ENCODE measurements around the gene PODXL. TPM values are rescaled to one million over a fixed set of nuclear protein-coding genes. Genes with fewer than 3 reads are reported as not detected.

The PODXL gene
- polyA plus RNA-seq, 2 of the 4 experiments (the other 2 are of a cell fraction) = 13.2 to 35.3 TPM

GRCh38 chr7:131459256-131459655 lies 97.2 kb downstream of the PODXL start:
- POLR2A ChIA-PET = no interaction called here
- DNase-seq (ENCODE audit: low read depth in 1 of 2, low spot score in 1 of 2) (peak in 1 of 2 experiments; percentile 12), FAIRE-seq (no peak), ATAC-seq (peak; percentile 47 to 51; a peak in 3 of 6 replicates)
- no peak overlapping the region for H3K4me3 ChIP-seq
- no peak overlapping the region for H3K27ac ChIP-seq
- no peaks in the 10 kb centered on the region for H3K9me3 ChIP-seq
- no peak for TF ChIP-seq CTCF (IDR thresholded peaks at IDR 0.05)
- no peak for TF ChIP-seq SREBF2 (IDR thresholded peaks at IDR 0.05)
- TF ChIP-seq REST (IDR thresholded peaks at IDR 0.05) = no peak
- TF ChIP-seq, protein P1, sequence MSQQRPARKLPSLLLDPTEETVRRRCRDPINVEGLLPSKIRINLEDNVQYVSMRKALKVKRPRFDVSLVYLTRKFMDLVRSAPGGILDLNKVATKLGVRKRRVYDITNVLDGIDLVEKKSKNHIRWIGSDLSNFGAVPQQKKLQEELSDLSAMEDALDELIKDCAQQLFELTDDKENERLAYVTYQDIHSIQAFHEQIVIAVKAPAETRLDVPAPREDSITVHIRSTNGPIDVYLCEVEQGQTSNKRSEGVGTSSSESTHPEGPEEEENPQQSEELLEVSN (IDR thresholded peaks at IDR 0.05; ENCODE audit: borderline replicate concordance, low read depth) = no peak
- no peak for TF ChIP-seq FOSL2 (IDR thresholded peaks at IDR 0.05)
- peak; percentile 66 for TF ChIP-seq FOSL2 (CRISPR knock-in tag; IDR thresholded peaks at IDR 0.05)
- TF ChIP-seq ATOH8 (CRISPR knock-in tag; IDR thresholded peaks at IDR 0.05; ENCODE audit: low read depth) = no peak
- 100% methylated on average over 1 of the region's 1 CpG for WGBS (ENCODE audit: missing lambda C conversion rate)
- 0 out of 3 replicates have a peak overlapping the region, but pooled peaks have one; percentile 17 for H3K4me2 ChIP-seq
- H3K4me1 ChIP-seq = peaks cover 23% of the 10 kb centered on the region
- CTCF ChIA-PET = interaction anchor here (0.5 to 0.9 kb wide), 2 partner anchors 83 to 493 kb away, joined by 3 to 4 read pairs; no protein-coding TSS in a partner anchor

DNA sequence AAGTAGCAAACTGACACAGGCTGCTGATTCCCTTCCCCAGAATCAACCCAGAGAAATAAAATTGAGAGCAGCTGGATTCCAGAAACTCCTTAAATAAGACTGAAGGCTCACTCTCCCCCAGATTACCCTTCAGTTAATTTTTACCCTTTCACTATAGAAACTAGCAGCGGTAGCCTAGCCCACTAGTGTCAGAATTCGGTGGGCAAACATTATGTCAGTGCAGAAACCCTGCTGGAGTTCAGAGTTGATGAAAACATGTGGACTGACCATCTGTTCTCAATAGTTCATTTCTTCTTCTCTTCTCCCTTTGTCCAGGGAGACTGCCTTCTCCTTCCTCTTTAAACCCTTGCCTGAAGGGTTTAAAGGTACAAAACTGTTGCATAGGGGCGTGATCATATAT lies 100.1 kb downstream of the PODXL start:
- CTCF ChIA-PET = no interaction called here
- no peak for DNase-seq (ENCODE audit: low read depth in 1 of 2, low spot score in 1 of 2)

DNA sequence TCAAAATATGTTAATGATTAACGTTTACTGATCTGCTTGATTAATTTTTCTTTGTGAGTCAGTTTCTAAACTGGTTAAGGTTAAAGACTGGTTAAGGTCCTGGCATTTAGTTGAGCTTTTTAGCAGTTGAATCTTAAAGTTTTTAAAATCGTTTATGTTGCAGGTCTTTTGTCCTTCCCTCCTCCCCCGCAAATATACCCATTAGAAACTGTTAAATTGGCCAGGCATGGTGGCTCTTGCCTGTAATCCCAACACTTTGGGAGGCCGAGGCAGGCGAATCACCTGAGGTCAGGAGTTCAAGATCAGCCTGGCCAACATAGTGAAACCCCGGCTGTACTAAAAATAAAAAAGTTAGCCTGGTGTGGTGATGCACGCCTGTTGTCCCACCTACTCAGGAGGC lies 100.9 kb downstream of the PODXL start:
- 79% methylated on average over 7 of the region's 7 CpGs for WGBS (ENCODE audit: missing lambda C conversion rate)
- Histone ChIP-seq H3K4me3 (no peak overlapping the region), H3K27ac (no peak overlapping the region), H3K4me1 (peaks cover 23% of the 10 kb centered on the region), H3K4me2 (no peak overlapping the region), H3K9me3 (no peaks in the 10 kb centered on the region)
- CTCF ChIA-PET = no interaction called here
- DNase-seq (ENCODE audit: low read depth in 1 of 2, low spot score in 1 of 2) (no peak), ATAC-seq (no peak), FAIRE-seq (no peak)
- TF ChIP-seq GATA3 (IDR thresholded peaks at IDR 0.05; ENCODE audit: borderline replicate concordance) (no peak), RFX5 (IDR thresholded peaks at IDR 0.05) (no peak), FOXS1 (CRISPR knock-in tag; IDR thresholded peaks at IDR 0.05) (no peak)
- POLR2A ChIA-PET = no interaction called here

More for the DNA sequence above, 100.1 kb downstream of the PODXL start:
- Histone ChIP-seq H3K4me3 (no peak overlapping the region), H3K27ac (no peak overlapping the region), H3K4me2 (no peak overlapping the region), H3K9me3 (no peaks in the 10 kb centered on the region), H3K4me1 (peaks cover 23% of the 10 kb centered on the region)
- ATAC-seq = no peak
- WGBS (ENCODE audit: missing lambda C conversion rate) = 95% methylated on average over 3 of the region's 3 CpGs
- no peak for FAIRE-seq
- POLR2A ChIA-PET = no interaction called here
- no peak for TF ChIP-seq EHMT2 (IDR thresholded peaks at IDR 0.05; ENCODE audit: low read depth)
- TF ChIP-seq PHF8 (IDR thresholded peaks at IDR 0.05; ENCODE audit: borderline replicate concordance, low read depth) = no peak
- TF ChIP-seq EP300 (IDR thresholded peaks at IDR 0.05) = no peak
- TF ChIP-seq HOXB5 (CRISPR knock-in tag; IDR thresholded peaks at IDR 0.05) = no peak
- no peak for TF ChIP-seq CEBPB (IDR thresholded peaks at IDR 0.05)
- no peak for TF ChIP-seq ZSCAN20 (CRISPR knock-in tag; IDR thresholded peaks at IDR 0.05)
- TF ChIP-seq JUN (IDR thresholded peaks at IDR 0.05) = no peak
- no peak for TF ChIP-seq BHLHE40 (IDR thresholded peaks at IDR 0.05; ENCODE audit: low read depth, low read length)
- no peak for TF ChIP-seq HEYL (CRISPR knock-in tag; IDR thresholded peaks at IDR 0.05)
- TF ChIP-seq NPAS2 (CRISPR knock-in tag; IDR thresholded peaks at IDR 0.05; ENCODE audit: borderline replicate concordance) = no peak
- no peak for TF ChIP-seq RARB (CRISPR knock-in tag; IDR thresholded peaks at IDR 0.05)

Measured in A549 (cell line).